ENCODE results near the gene EIF4G1.

Gene EIF4G1

DNA sequence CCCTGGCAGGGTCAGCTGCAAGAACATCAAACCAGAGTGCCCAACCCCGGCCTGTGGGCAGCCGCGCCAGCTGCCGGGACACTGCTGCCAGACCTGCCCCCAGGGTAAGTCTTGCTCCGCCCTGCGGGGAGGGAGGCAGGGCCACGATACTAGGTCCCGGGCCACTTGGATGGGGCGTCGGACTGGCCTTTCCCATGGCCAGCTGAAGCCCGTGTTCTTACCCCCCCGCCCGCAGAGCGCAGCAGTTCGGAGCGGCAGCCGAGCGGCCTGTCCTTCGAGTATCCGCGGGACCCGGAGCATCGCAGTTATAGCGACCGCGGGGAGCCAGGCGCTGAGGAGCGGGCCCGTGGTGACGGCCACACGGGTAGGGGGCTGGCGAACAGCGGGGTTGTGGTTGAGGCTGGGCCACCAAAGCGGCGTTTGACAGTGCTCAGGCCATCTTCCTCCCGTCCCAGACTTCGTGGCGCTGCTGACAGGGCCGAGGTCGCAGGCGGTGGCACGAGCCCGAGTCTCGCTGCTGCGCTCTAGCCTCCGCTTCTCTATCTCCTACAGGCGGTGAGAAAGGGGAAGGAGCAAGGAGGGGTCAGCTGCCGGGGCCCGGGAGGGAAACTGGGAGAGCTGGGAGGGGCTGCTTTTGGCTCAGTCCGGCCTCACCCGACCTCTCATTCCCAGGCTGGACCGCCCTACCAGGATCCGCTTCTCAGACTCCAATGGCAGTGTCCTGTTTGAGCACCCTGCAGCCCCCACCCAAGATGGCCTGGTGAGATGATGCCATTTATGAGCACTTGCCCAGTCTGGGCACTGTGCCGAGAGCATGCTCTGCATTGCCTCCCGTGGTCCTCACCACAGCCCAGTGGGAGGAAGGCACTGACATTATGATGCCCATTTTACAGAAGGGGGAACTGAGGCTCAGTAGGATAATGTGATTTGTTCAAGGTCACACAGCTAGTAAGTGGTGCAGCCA lies 67.1 kb downstream of the EIF4G1 start:
- TF ChIP-seq, protein P1, sequence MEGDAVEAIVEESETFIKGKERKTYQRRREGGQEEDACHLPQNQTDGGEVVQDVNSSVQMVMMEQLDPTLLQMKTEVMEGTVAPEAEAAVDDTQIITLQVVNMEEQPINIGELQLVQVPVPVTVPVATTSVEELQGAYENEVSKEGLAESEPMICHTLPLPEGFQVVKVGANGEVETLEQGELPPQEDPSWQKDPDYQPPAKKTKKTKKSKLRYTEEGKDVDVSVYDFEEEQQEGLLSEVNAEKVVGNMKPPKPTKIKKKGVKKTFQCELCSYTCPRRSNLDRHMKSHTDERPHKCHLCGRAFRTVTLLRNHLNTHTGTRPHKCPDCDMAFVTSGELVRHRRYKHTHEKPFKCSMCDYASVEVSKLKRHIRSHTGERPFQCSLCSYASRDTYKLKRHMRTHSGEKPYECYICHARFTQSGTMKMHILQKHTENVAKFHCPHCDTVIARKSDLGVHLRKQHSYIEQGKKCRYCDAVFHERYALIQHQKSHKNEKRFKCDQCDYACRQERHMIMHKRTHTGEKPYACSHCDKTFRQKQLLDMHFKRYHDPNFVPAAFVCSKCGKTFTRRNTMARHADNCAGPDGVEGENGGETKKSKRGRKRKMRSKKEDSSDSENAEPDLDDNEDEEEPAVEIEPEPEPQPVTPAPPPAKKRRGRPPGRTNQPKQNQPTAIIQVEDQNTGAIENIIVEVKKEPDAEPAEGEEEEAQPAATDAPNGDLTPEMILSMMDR (IDR thresholded peaks at IDR 0.05; ENCODE audit: low read depth, low read length, missing control alignments) = no peak
- H3K4me3 ChIP-seq (ENCODE audit: low read depth, low read length) = no peak overlapping the region
- no peak for DNase-seq (ENCODE audit: low read depth)

DNA sequence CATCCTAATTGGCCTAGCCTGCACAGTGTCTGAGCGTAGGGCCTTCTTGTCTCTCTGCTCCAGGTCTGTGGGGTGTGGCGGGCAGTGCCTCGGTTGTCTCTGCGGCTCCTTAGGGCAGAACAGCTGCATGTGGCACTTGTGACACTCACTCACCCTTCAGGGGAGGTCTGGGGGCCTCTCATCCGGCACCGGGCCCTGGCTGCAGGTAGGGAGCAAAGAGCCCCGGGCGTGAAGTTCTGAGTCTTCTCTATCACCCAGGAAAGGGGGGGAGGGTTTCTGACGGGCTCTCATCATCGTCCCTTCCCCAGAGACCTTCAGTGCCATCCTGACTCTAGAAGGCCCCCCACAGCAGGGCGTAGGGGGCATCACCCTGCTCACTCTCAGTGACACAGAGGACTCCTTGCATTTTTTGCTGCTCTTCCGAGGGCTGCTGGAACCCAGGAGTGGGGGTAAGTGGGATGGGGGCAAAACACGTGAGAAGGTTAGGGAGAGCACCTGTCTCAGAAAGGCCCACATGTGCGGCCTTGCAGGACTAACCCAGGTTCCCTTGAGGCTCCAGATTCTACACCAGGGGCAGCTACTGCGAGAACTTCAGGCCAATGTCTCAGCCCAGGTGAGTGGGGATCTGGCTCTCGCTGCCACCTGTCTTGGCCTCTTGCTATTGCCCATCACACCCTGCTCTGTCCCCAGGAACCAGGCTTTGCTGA lies 68.1 kb downstream of the EIF4G1 start:
- no peak for DNase-seq (ENCODE audit: low read depth)
- TF ChIP-seq, protein P1 (IDR thresholded peaks at IDR 0.05; ENCODE audit: low read depth, low read length, missing control alignments) = no peak
- H3K4me3 ChIP-seq (ENCODE audit: low read depth, low read length) = no peak overlapping the region

DNA sequence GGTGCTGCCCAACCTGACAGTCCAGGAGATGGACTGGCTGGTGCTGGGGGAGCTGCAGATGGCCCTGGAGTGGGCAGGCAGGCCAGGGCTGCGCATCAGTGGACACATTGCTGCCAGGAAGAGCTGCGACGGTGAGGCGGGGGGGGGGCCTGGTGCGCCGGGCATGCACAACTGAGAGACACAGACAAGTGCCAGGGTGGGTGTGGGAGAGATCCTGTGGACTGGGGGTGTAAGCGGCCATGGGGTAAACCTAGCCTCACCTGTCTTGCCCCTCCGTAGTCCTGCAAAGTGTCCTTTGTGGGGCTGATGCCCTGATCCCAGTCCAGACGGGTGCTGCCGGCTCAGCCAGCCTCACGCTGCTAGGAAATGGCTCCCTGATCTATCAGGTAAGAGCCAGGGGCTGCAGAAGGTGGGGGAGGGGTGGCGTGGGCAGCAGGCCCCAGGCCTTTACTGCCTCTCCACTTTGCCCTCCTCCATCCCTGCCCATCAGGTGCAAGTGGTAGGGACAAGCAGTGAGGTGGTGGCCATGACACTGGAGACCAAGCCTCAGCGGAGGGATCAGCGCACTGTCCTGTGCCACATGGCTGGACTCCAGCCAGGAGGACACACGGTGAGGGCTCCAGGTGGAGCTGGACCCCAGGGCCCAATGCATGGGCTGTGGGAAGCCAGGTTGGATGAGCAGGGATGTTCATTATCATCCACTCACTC lies 68.8 kb downstream of the EIF4G1 start:
- DNase-seq (ENCODE audit: low read depth) = no peak
- H3K4me3 ChIP-seq (ENCODE audit: low read depth, low read length) = no peak overlapping the region
- TF ChIP-seq, protein P1 (IDR thresholded peaks at IDR 0.05; ENCODE audit: low read depth, low read length, missing control alignments) = no peak

DNA sequence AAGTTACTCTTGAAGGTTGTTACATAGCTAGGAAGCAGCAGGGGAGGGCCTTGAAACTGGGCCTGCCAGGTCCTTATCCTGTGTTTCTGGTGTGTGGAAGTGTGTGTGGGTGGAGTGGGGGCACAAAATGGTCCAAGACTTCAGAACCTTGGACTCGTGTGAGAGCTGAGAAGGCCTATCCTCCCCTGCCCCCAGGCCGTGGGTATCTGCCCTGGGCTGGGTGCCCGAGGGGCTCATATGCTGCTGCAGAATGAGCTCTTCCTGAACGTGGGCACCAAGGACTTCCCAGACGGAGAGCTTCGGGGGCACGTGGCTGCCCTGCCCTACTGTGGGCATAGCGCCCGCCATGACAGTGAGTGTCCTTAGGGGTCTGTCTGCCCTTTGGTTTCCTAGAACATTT lies 69.9 kb downstream of the EIF4G1 start:
- H3K4me3 ChIP-seq (ENCODE audit: low read depth, low read length) = no peak overlapping the region
- TF ChIP-seq, protein P1 (IDR thresholded peaks at IDR 0.05; ENCODE audit: low read depth, low read length, missing control alignments) = no peak
- no peak for DNase-seq (ENCODE audit: low read depth)
